ENCODE data around the gene KIAA1755. TPM values are rescaled to one million over a fixed set of nuclear protein-coding genes. Genes with fewer than 3 reads are reported as not detected.

KIAA1755 gene
- total and polyA plus RNA-seq, 2 of the 4 experiments (the other 2 are of a cell fraction): 2.5 to 5.1 TPM

GRCh38 chr20:38213607-38213940 lies 47.0 kb downstream of the KIAA1755 start:
- H3K36me3 ChIP-seq (ENCODE audit: control insufficient read depth, insufficient read depth, low read length): no peaks in the 10 kb centered on the region
- POLR2A ChIA-PET (ENCODE audit: unreplicated experiment): no interaction called here
- TF ChIP-seq RAD21 (IDR thresholded peaks at IDR 0.05; ENCODE audit: low read length): no peak
- TF ChIP-seq CTCF (conservative IDR thresholded peaks at IDR 0.05; ENCODE audit: low read depth, low read length): no peak
- no peak for TF ChIP-seq POLR2A (IDR thresholded peaks at IDR 0.05; ENCODE audit: low read depth, low read length)
- TF ChIP-seq USF2 (IDR thresholded peaks at IDR 0.05; ENCODE audit: low read depth, low read length): no peak
- TF ChIP-seq FOS (IDR thresholded peaks at IDR 0.05; ENCODE audit: low read depth, low read length): no peak
- TF ChIP-seq MXI1 (IDR thresholded peaks at IDR 0.05; ENCODE audit: borderline replicate concordance, low read depth, low read length): no peak
- no peak for TF ChIP-seq NFE2L2 (IDR thresholded peaks at IDR 0.05; ENCODE audit: low read depth, low read length)
- TF ChIP-seq MAZ (IDR thresholded peaks at IDR 0.05; ENCODE audit: borderline replicate concordance, low read depth, low read length): no peak
- TF ChIP-seq CHD1 (IDR thresholded peaks at IDR 0.05; ENCODE audit: low read depth, low read length): no peak
- TF ChIP-seq RCOR1 (IDR thresholded peaks at IDR 0.05; ENCODE audit: insufficient replicate concordance, low read length): no peak
- TF ChIP-seq RFX5 (IDR thresholded peaks at IDR 0.05; ENCODE audit: low read depth, low read length): no peak
- no peak overlapping the region for H3K27ac ChIP-seq (ENCODE audit: insufficient read depth, low read length)
- no peak overlapping the region for H2BK5ac ChIP-seq (ENCODE audit: low read depth, low read length, poor library complexity, severe bottlenecking)
- peak overlapping the region; percentile 5; the same call in 1 of the 2 replicates for H2AK5ac ChIP-seq (ENCODE audit: low read depth, low read length)
- H3K14ac ChIP-seq (replicated peaks; ENCODE audit: low read depth, low read length): no peak overlapping the region
- H3K4me3 ChIP-seq (ENCODE audit: insufficient read depth, low read depth, low read length): no peak overlapping the region
- CTCF ChIA-PET: no interaction called here
- no peak overlapping the region for H2AK9ac ChIP-seq (replicated peaks; ENCODE audit: low read depth, low read length, poor library complexity)
- no peak overlapping the region for H3K18ac ChIP-seq (ENCODE audit: low read depth, low read length)
- no peak overlapping the region for H3K4ac ChIP-seq (ENCODE audit: low read depth, low read length)
- H3K23ac ChIP-seq (ENCODE audit: low read depth, low read length): no peak overlapping the region
- H3K4me2 ChIP-seq (ENCODE audit: low read depth, low read length): no peak overlapping the region
- H4K8ac ChIP-seq (ENCODE audit: low read depth in 2 of 2, low read length in 2 of 2): no peak overlapping the region
- H4K5ac ChIP-seq (ENCODE audit: low read depth, low read length): no peak overlapping the region
- no TSS peak for BruUV-seq (replicated peaks)
- dilution Hi-C loops (cut with HindIII; ENCODE audit: low sequenced_read_pairs, unreplicated experiment) (no loop called here), in situ Hi-C loops (cut with MboI; ENCODE audit: low sequenced_read_pairs) (no loop called here), intact Hi-C loops (cut with micrococcal nuclease) (no loop called here)
- H2BK20ac ChIP-seq (ENCODE audit: low read depth, low read length): no peak overlapping the region; the same call in 1 of the 2 replicates
- no peak overlapping the region for H3K9ac ChIP-seq (ENCODE audit: low read depth, low read length)
- H3K79me1 ChIP-seq (ENCODE audit: low read depth in 1 of 2, low read length in 2 of 2): peaks cover 0 to 16% of the 10 kb centered on the region in 2 experiments; a peak in 2 of 4 replicates
- H3K9me3 ChIP-seq (ENCODE audit: control insufficient read depth, insufficient read depth, low read length): no peaks in the 10 kb centered on the region
- no peaks in the 10 kb centered on the region for H3K27me3 ChIP-seq (ENCODE audit: control insufficient read depth, insufficient read depth, low read length)
- DNase-seq (no peak), ATAC-seq (ENCODE audit: low read depth) (no peak)
- peaks cover 23% of the 10 kb centered on the region for H3K9me1 ChIP-seq (ENCODE audit: insufficient read depth, low read length)
- no peak overlapping the region; the same call in 1 of the 2 replicates for H4K91ac ChIP-seq (ENCODE audit: insufficient read depth, low read depth, low read length)
- H3K4me1 ChIP-seq (ENCODE audit: control insufficient read depth, insufficient read depth, low read length): peaks cover 23% of the 10 kb centered on the region
- no CpG with 5 or more reads among the region's 5 CpGs for WGBS, 2 experiments (ENCODE audit: extremely low coverage in 2 of 2, insufficient read length in 1 of 2)
- no peak overlapping the region for H2BK15ac ChIP-seq (ENCODE audit: low read depth, low read length)
- no peak overlapping the region for H2BK120ac ChIP-seq (ENCODE audit: low read depth, low read length)
- no peak overlapping the region for H3K56ac ChIP-seq (ENCODE audit: extremely low read depth, insufficient read depth, low read length)
- no peaks in the 10 kb centered on the region for H4K20me1 ChIP-seq (ENCODE audit: insufficient read depth, low read length)
- no peak overlapping the region for H2AFZ ChIP-seq (replicated peaks; ENCODE audit: low read length, poor library complexity)

All from IMR-90 (cell line).